ENCODE results near the gene JDP2.

- TF ChIP-seq, protein P1, sequence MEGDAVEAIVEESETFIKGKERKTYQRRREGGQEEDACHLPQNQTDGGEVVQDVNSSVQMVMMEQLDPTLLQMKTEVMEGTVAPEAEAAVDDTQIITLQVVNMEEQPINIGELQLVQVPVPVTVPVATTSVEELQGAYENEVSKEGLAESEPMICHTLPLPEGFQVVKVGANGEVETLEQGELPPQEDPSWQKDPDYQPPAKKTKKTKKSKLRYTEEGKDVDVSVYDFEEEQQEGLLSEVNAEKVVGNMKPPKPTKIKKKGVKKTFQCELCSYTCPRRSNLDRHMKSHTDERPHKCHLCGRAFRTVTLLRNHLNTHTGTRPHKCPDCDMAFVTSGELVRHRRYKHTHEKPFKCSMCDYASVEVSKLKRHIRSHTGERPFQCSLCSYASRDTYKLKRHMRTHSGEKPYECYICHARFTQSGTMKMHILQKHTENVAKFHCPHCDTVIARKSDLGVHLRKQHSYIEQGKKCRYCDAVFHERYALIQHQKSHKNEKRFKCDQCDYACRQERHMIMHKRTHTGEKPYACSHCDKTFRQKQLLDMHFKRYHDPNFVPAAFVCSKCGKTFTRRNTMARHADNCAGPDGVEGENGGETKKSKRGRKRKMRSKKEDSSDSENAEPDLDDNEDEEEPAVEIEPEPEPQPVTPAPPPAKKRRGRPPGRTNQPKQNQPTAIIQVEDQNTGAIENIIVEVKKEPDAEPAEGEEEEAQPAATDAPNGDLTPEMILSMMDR (IDR thresholded peaks at IDR 0.05) = no peak
- TF ChIP-seq NR2C2 (CRISPR knock-in tag; IDR thresholded peaks at IDR 0.05) (no peak), TP53 (CRISPR knock-in tag; IDR thresholded peaks at IDR 0.05) (no peak), JUN (CRISPR knock-in tag; IDR thresholded peaks at IDR 0.05) (no peak)
- TF ChIP-seq, protein P2, sequence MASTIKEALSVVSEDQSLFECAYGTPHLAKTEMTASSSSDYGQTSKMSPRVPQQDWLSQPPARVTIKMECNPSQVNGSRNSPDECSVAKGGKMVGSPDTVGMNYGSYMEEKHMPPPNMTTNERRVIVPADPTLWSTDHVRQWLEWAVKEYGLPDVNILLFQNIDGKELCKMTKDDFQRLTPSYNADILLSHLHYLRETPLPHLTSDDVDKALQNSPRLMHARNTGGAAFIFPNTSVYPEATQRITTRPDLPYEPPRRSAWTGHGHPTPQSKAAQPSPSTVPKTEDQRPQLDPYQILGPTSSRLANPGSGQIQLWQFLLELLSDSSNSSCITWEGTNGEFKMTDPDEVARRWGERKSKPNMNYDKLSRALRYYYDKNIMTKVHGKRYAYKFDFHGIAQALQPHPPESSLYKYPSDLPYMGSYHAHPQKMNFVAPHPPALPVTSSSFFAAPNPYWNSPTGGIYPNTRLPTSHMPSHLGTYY (CRISPR knock-in tag; IDR thresholded peaks at IDR 0.05) = no peak
Observed at GRCh38 chr14:75453817-75454434, 26.1 kb downstream of the JDP2 start.
